Endothelial cell of umbilical vein (primary cell): Measurements from ENCODE around the gene TM9SF3.

Source experiments
- CTCF ChIP-seq, 2 donors: IDR thresholded peaks; 1 replicate in 1 of 2; 2 replicates in 1 of 2; pipeline ENCODE4 v1.5.1; 2011; ENCODE audit warnings: low read length in 2 of 2, mild to moderate bottlenecking in 2 of 2, moderate library complexity in 2 of 2, control low read depth in 1 of 2, inconsistent platforms in 1 of 2, low read depth in 1 of 2; ENCODE audit not compliant: insufficient read depth in 1 of 2; ENCODE audit errors: extremely low read depth in 1 of 2
- EZH2 ChIP-seq: IDR thresholded peaks from 2 replicates; pipeline ENCODE4 v1.6.1; 2012; ENCODE audit warnings: borderline replicate concordance, low read depth, mild to moderate bottlenecking, moderate library complexity, low read length, inconsistent platforms; ENCODE audit not compliant: severe bottlenecking
- FOS ChIP-seq: IDR thresholded peaks from 2 replicates; pipeline ENCODE4 v1.6.1; 2011; ENCODE audit warnings: mild to moderate bottlenecking, low read length, moderate library complexity, borderline replicate concordance; ENCODE audit not compliant: insufficient read depth
- JUN ChIP-seq: IDR thresholded peaks from 2 replicates; pipeline ENCODE4 v1.6.1; 2011; ENCODE audit warnings: borderline replicate concordance, low read depth; ENCODE audit not compliant: insufficient read length, insufficient read depth
- MYC ChIP-seq: IDR thresholded peaks from one replicate; pipeline ENCODE4 v1.6.1; 2011; ENCODE audit warnings: mild to moderate bottlenecking, low read depth, low read length
- POLR2A ChIP-seq: IDR thresholded peaks from 2 replicates; pipeline ENCODE4 v1.6.1; 2012; ENCODE audit warnings: low read depth, mild to moderate bottlenecking, control low read depth, low read length
- POLR2AphosphoS5 ChIP-seq: IDR thresholded peaks from 2 replicates; pipeline ENCODE4 v1.6.1; 2012; ENCODE audit warnings: low read depth, mild to moderate bottlenecking, control low read depth, low read length, moderate library complexity; ENCODE audit not compliant: insufficient read depth
- TF ChIP-seq, protein P1 (sequence below): IDR thresholded peaks from 2 replicates; pipeline ENCODE4 v1.6.1; 2011; ENCODE audit not compliant: insufficient read depth, insufficient read length

DNA sequence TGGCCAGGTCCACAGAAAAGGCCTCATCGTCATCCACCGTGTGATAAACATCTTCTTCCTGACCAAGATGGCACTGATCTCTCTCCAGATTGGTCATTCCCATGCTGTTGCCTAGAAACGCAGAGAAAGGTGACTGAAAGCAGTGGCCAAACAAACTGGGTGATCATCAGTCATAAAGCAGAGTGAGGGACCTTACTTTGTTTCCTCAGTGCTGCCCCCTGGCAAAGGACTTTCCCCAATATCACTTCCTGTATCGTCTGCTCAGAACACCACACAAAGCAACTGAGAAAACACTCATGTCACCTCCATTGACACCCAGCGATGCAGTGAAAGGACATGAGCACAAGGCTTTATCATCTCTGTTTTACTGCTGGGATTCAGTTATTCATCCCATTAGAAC lies 40.0 kb upstream of the TM9SF3 start:
- TF ChIP-seq CTCF (IDR thresholded peaks at IDR 0.05; ENCODE audit: extremely low read depth in 1 of 2, insufficient read depth in 1 of 2, low read depth in 1 of 2, low read length in 2 of 2) (no peak), POLR2A (no peak), POLR2AphosphoS5 (no peak), EZH2 (no peak), FOS (no peak), MYC (no peak), JUN (no peak)
- TF ChIP-seq, protein P1, sequence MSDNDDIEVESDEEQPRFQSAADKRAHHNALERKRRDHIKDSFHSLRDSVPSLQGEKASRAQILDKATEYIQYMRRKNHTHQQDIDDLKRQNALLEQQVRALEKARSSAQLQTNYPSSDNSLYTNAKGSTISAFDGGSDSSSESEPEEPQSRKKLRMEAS, result no peak
